ENCODE results near the gene RNF149.

GRCh38 chr2:101356521-101356920 is 48.0 kb upstream of the RNF149 start:
- TF ChIP-seq, protein P1, sequence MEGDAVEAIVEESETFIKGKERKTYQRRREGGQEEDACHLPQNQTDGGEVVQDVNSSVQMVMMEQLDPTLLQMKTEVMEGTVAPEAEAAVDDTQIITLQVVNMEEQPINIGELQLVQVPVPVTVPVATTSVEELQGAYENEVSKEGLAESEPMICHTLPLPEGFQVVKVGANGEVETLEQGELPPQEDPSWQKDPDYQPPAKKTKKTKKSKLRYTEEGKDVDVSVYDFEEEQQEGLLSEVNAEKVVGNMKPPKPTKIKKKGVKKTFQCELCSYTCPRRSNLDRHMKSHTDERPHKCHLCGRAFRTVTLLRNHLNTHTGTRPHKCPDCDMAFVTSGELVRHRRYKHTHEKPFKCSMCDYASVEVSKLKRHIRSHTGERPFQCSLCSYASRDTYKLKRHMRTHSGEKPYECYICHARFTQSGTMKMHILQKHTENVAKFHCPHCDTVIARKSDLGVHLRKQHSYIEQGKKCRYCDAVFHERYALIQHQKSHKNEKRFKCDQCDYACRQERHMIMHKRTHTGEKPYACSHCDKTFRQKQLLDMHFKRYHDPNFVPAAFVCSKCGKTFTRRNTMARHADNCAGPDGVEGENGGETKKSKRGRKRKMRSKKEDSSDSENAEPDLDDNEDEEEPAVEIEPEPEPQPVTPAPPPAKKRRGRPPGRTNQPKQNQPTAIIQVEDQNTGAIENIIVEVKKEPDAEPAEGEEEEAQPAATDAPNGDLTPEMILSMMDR (IDR thresholded peaks at IDR 0.05): no peak
- TF ChIP-seq RFX5 (IDR thresholded peaks at IDR 0.05) (no peak), SMC3 (IDR thresholded peaks at IDR 0.05) (no peak), HOXB5 (CRISPR knock-in tag; IDR thresholded peaks at IDR 0.05) (no peak), CHD2 (IDR thresholded peaks at IDR 0.05; ENCODE audit: low read length, partially characterized antibody) (no peak), ESRRA (IDR thresholded peaks at IDR 0.05; ENCODE audit: borderline replicate concordance, low read length) (no peak), EP300 (IDR thresholded peaks at IDR 0.05) (no peak)
- TF ChIP-seq, protein P2, sequence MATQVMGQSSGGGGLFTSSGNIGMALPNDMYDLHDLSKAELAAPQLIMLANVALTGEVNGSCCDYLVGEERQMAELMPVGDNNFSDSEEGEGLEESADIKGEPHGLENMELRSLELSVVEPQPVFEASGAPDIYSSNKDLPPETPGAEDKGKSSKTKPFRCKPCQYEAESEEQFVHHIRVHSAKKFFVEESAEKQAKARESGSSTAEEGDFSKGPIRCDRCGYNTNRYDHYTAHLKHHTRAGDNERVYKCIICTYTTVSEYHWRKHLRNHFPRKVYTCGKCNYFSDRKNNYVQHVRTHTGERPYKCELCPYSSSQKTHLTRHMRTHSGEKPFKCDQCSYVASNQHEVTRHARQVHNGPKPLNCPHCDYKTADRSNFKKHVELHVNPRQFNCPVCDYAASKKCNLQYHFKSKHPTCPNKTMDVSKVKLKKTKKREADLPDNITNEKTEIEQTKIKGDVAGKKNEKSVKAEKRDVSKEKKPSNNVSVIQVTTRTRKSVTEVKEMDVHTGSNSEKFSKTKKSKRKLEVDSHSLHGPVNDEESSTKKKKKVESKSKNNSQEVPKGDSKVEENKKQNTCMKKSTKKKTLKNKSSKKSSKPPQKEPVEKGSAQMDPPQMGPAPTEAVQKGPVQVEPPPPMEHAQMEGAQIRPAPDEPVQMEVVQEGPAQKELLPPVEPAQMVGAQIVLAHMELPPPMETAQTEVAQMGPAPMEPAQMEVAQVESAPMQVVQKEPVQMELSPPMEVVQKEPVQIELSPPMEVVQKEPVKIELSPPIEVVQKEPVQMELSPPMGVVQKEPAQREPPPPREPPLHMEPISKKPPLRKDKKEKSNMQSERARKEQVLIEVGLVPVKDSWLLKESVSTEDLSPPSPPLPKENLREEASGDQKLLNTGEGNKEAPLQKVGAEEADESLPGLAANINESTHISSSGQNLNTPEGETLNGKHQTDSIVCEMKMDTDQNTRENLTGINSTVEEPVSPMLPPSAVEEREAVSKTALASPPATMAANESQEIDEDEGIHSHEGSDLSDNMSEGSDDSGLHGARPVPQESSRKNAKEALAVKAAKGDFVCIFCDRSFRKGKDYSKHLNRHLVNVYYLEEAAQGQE (IDR thresholded peaks at IDR 0.05): no peak
- TF ChIP-seq, protein P3, sequence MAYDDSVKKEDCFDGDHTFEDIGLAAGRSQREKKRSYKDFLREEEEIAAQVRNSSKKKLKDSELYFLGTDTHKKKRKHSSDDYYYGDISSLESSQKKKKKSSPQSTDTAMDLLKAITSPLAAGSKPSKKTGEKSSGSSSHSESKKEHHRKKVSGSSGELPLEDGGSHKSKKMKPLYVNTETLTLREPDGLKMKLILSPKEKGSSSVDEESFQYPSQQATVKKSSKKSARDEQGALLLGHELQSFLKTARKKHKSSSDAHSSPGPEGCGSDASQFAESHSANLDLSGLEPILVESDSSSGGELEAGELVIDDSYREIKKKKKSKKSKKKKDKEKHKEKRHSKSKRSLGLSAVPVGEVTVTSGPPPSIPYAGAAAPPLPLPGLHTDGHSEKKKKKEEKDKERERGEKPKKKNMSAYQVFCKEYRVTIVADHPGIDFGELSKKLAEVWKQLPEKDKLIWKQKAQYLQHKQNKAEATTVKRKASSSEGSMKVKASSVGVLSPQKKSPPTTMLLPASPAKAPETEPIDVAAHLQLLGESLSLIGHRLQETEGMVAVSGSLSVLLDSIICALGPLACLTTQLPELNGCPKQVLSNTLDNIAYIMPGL (CRISPR knock-in tag; IDR thresholded peaks at IDR 0.05; ENCODE audit: borderline replicate concordance): no peak
